Naive thymus-derived CD4-positive, alpha-beta T cell (primary cell): ENCODE results near the gene KRT16. TPM values are rescaled to one million over a fixed set of nuclear protein-coding genes. Genes with fewer than 3 reads are reported as not detected.
"Not testable (repeated sequence)": the region's sequence is repeated elsewhere in the genome, so short reads cannot be mapped to it uniquely, and the experiment has no call there.

Experiments used
- ATAC-seq: fragments of 150-1000 bp; cut with Tn5 transposase; 2 replicates; pipeline ENCODE4 v1.10.0; 2021; ENCODE audit warnings: mild to moderate bottlenecking, moderate library complexity
- CTCF ChIA-PET: fragments of 350-600 bp; sonication (Branson Sonifier 250); formaldehyde crosslinking; loops from one replicate; lab custom pipeline; 2021; ENCODE audit warnings: antibody characterized with exemption; lab: Charles Lee
- POLR2A ChIA-PET: fragments of 350-600 bp; sonication (Branson Sonifier 250); formaldehyde crosslinking; loops from one replicate; lab custom pipeline; 2021; ENCODE audit warnings: antibody characterized with exemption, inconsistent platforms; lab: Charles Lee
- DNase-seq, 9 donors: peaks; one replicate each; pipeline versions ENCODE4 v3.0.0 to v3.0.0-alpha.2; 2020 to 2022; ENCODE audit warnings: mixed read lengths in 1 of 9
- H3K27ac ChIP-seq: one replicate; pipeline ENCODE4 v1.7.0; 2013; ENCODE audit warnings: mild to moderate bottlenecking, low read depth, low read length, moderate library complexity
- H3K27me3 ChIP-seq, 2 donors: one replicate each; pipeline ENCODE4 v1.7.0; 2013; ENCODE audit warnings: low read length in 2 of 2, mild to moderate bottlenecking in 2 of 2, moderate library complexity in 2 of 2; ENCODE audit not compliant: control insufficient read depth in 2 of 2, insufficient read depth in 2 of 2
- H3K36me3 ChIP-seq, 3 experiments: 1 replicate in 2 of 3; 2 replicates in 1 of 3; pipeline ENCODE4 v1.7.0; 2013; ENCODE audit warnings: low read length in 3 of 3, mild to moderate bottlenecking in 3 of 3, moderate library complexity in 1 of 3; ENCODE audit not compliant: insufficient read depth in 3 of 3, control insufficient read depth in 2 of 3
- H3K4me1 ChIP-seq, 2 donors: one replicate each; pipeline ENCODE4 v1.7.0; 2013; ENCODE audit warnings: low read length in 2 of 2, mild to moderate bottlenecking in 2 of 2, moderate library complexity in 1 of 2; ENCODE audit not compliant: control insufficient read depth in 2 of 2, insufficient read depth in 2 of 2
- H3K4me3 ChIP-seq: 2 replicates; pipeline ENCODE4 v1.7.0; 2013; ENCODE audit warnings: mild to moderate bottlenecking, low read length
- H3K9me3 ChIP-seq, 3 experiments: 1 replicate in 2 of 3; 2 replicates in 1 of 3; pipeline ENCODE4 v1.7.0; 2013; ENCODE audit warnings: low read length in 3 of 3; ENCODE audit not compliant: control insufficient read depth in 2 of 3
- H3K27ac Mint-ChIP-seq, 9 donors: one replicate each; pipeline ENCODE4 v1.8.0; 2020 to 2022; ENCODE audit warnings: mixed read lengths in 9 of 9, mild to moderate bottlenecking in 8 of 9, moderate library complexity in 5 of 9, inconsistent platforms in 2 of 9
- H3K27me3 Mint-ChIP-seq, 5 donors: one replicate each; pipeline ENCODE4 v1.8.0; 2021 to 2022; ENCODE audit warnings: mixed read lengths in 5 of 5, mild to moderate bottlenecking in 1 of 5
- H3K36me3 Mint-ChIP-seq, 5 donors: one replicate each; pipeline ENCODE4 v1.8.0; 2020 to 2022; ENCODE audit warnings: mixed read lengths in 5 of 5, mild to moderate bottlenecking in 3 of 5, inconsistent platforms in 1 of 5
- H3K4me1 Mint-ChIP-seq, 7 donors: one replicate each; pipeline ENCODE4 v1.8.0; 2020 to 2022; ENCODE audit warnings: mixed read lengths in 7 of 7, mild to moderate bottlenecking in 3 of 7, inconsistent platforms in 1 of 7
- H3K4me3 Mint-ChIP-seq, 10 donors: one replicate each; pipeline ENCODE4 v1.8.0; 2020 to 2022; ENCODE audit warnings: mild to moderate bottlenecking in 10 of 10, mixed read lengths in 10 of 10, moderate library complexity in 6 of 10, inconsistent platforms in 2 of 10
- H3K9me3 Mint-ChIP-seq, 11 donors: one replicate each; pipeline ENCODE4 v1.8.0; 2020 to 2022; ENCODE audit warnings: mixed read lengths in 11 of 11, mild to moderate bottlenecking in 4 of 11, inconsistent platforms in 1 of 11, moderate library complexity in 1 of 11
- intact Hi-C, 2 donors: fragments of 100-400 bp; cut with micrococcal nuclease; formaldehyde crosslinking; loops; one replicate each; pipeline ENCODE4 v1.15.1; 2023
- polyA plus RNA-seq, 2 donors: library from polyadenylated mRNA; unstranded; fragments of 300-500 nt; fragmentation: Illumina TruSeq; gene quantifications; one replicate each; pipeline ENCODE4 v1.2.3, GENCODE V29; 2021
- total RNA-seq, 6 experiments: library from RNA in 5 of 6; stranded (reverse) in 5 of 6; gene quantifications; 1 replicate in 5 of 6; 2 replicates in 1 of 6; pipeline ENCODE4 v1.2.3 and lab custom pipeline; 2021 to 2026

Gene KRT16
- total and polyA plus RNA-seq, 7 experiments from 2014 or later = not detected

DNA sequence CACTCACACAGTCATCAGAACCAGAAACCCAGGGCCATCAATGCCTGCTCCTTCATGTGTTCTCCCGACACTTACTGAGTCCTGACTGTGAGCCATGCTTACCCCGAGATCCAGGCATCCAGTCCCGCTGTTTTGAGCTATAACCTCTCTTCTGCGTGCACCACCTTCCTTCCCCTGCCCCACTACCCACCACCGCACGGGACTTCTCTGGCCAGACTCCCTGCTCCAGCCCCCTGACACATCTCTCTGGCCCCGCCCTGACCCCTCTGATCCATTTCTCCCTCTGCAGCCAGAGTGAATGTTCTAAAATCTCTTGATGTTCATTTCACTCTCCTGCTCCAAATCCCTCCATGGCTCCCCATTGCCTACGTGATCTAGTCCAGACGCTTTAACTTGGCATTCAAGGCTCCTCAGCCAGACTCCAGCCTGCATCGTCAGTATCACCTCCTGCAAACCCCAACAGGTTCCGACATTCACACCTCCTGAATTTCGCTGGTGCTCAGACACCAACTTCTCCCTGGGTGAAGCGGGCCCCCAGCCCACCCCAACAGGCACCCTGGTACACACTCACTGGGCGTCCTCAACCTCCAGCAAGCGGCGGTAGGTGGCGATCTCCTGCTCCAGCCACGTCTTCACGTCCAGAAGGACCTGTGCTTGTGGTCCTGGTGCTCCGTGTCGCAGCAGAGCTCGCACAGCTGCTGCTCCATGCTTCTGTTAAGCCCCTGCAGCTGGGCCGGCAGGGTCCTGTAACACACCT lies 14.9 kb upstream of the KRT16 start:
- Histone ChIP-seq H3K27ac (no peak overlapping the region), H3K27me3 (no peaks in the 10 kb centered on the region), H3K4me1 (no peaks in the 10 kb centered on the region), H3K9me3 (no peaks in the 10 kb centered on the region), H3K4me3 (no peak overlapping the region), H3K36me3 (no peaks in the 10 kb centered on the region)
- ChIA-PET POLR2A (no interaction called here), CTCF (no interaction called here)
- no peak for DNase-seq
- peaks cover 0 to 5% (median 0%) of the 10 kb centered on the region in 7 donors for H3K4me1 Mint-ChIP-seq
- H3K4me3 Mint-ChIP-seq = no peak overlapping the region
- H3K9me3 Mint-ChIP-seq = no peaks in the 10 kb centered on the region
- no peak for ATAC-seq
- intact Hi-C loops = no loop called here
- no peak overlapping the region for H3K27ac Mint-ChIP-seq
- no peaks in the 10 kb centered on the region for H3K36me3 Mint-ChIP-seq
- peaks cover 0 to 4% (median 0%) of the 10 kb centered on the region in 5 donors for H3K27me3 Mint-ChIP-seq

DNA sequence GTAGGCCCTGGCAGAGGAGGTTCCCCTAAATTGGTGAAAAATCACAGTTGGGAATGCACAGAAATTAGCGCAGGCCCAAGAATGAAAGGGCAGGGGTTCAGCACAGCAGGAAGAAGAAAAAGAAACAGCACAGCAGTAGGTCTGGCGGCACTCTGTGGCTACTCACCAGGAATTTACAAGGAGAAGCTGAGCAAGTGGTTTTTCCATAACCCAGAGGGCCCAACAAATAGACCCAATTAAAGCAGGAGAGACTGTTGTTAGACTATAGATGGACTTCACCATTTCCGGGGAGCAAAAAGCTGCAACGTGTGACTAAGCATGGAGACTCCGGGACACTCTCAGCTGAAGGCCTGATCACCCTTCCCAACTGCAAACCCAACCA lies 14.3 kb upstream of the KRT16 start:
- CTCF ChIA-PET, H3K27me3 ChIP-seq, H3K9me3 ChIP-seq, H3K4me1 Mint-ChIP-seq, H3K4me1 ChIP-seq, H3K4me3 ChIP-seq, H3K27ac Mint-ChIP-seq, H3K36me3 ChIP-seq, DNase-seq, H3K4me3 Mint-ChIP-seq, H3K27ac ChIP-seq, H3K9me3 Mint-ChIP-seq, intact Hi-C loops, H3K36me3 Mint-ChIP-seq, POLR2A ChIA-PET, H3K27me3 Mint-ChIP-seq, ATAC-seq: not testable (repeated sequence)

DNA sequence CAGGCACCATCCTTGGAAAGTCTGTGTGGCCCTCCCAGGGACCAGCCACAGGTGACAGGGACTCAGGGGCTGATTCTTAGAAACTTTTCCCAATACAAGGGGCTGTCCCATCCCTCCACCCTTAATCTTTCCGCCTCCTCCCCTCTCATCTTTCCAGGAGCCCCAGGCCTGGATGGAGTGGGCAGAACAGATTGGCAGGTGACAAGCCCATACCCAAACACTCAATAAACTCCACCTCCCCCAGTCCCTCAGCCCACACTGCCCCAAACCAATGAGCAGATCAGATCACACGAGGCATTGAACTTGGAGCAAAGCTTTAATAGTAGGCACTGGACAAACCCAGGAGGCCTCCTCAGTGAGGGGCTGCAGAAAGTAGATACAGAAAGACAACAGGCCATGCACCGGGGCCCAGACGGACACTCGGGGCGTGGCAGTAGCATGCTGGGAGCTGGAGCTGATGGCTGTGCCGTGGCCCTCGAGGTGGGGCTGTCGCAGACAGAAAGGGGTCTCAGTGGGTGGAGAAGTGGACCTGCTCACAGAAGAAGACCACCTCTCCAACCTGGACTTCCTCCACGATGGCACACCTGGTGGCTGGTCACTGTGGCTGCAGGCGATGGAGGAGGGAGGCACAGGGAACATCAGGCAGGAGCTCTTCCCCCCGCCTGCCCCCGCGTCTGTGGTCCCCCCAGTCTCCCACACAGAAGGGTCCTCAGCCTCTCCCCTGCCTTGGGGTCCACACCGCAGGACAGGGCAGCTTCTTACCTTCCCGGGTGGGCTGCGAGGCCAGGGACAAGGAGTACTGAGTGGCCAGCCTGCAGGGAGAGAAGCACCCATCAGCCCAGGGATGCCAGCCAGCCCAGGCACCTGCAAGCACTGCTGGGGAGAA lies 13.7 kb upstream of the KRT16 start:
- H3K9me3 ChIP-seq, H3K27me3 Mint-ChIP-seq, H3K36me3 ChIP-seq, H3K27me3 ChIP-seq, H3K4me1 Mint-ChIP-seq, H3K27ac Mint-ChIP-seq, CTCF ChIA-PET, H3K4me1 ChIP-seq, H3K4me3 ChIP-seq, H3K4me3 Mint-ChIP-seq, ATAC-seq, H3K27ac ChIP-seq, DNase-seq, intact Hi-C loops, H3K36me3 Mint-ChIP-seq, H3K9me3 Mint-ChIP-seq, POLR2A ChIA-PET: not testable (repeated sequence)

DNA sequence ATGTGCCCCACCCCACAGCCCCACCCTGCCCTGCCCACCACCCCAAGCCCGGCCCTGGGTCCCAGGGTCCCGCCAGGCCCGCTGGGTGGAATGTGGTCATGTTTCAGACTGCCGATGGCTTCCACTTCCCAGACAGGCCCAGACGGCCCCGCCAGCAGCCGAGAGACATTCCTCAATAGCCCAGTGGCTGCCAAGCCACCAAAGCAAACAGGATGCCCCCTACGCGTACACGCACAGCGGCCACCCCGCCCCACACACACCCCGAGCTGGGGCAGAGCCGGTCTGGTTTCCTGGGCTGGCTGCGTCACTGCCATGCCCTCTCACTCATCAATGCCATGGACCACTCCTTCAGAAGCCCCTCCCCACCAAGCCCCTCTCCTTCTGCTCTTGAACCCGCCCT lies 13.0 kb upstream of the KRT16 start:
- H3K27ac ChIP-seq = no peak overlapping the region
- Mint-ChIP-seq H3K27ac (no peak overlapping the region), H3K4me3 (no peak overlapping the region), H3K36me3 (no peaks in the 10 kb centered on the region), H3K27me3 (peaks cover 0 to 4% (median 0%) of the 10 kb centered on the region in 5 donors), H3K4me1 (peaks cover 0 to 5% (median 0%) of the 10 kb centered on the region in 7 donors), H3K9me3 (no peaks in the 10 kb centered on the region)
- H3K9me3 ChIP-seq = no peaks in the 10 kb centered on the region
- no peak overlapping the region for H3K4me3 ChIP-seq
- ChIA-PET CTCF (no interaction called here), POLR2A (no interaction called here)
- H3K4me1 ChIP-seq = no peaks in the 10 kb centered on the region
- no peak for DNase-seq
- H3K36me3 ChIP-seq = no peaks in the 10 kb centered on the region
- intact Hi-C loops = no loop called here
- H3K27me3 ChIP-seq = no peaks in the 10 kb centered on the region
- ATAC-seq = no peak

DNA sequence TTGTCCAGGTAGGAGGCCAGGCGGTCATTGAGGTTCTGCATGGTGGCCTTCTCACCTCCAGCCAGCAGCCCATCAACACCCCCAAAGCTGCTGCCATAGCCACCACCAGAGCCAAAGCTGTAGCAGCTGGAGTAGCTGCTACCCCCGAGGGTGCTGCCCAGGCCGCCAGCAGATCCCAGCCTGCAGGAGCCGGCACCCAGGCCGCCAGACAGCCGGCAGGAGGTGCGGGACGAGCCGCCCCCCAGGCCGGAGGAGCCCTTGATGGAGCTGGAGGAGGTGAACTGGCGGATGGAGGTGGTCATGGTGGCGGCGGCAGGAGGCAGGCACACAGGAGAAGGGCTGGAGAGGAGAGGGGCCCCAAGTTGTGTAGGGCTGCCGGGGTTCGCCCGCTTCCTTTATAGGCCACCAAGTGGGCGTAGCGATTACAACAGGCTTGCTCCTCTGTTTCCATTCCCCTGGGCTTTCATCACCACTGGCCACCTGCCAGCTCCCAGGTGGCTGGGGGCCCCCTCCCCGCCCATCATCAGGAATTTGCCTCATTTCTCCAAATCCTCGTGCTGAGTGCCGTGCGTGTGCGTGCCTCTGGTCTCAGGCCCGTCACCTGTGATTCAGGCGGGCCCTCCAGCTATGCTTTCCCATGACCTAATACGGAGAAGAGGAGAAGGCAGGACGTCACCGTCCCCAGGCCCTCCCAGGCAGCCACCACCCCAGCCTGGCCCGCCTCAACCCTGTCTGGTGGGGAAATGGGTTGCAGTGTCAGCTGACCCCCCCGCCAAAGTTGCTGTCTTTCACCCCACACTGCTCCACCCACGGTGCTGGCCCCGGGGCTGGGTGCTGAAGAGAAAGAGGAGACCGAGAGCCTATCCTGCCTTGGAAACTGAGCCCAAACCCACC lies 11.9 kb upstream of the KRT16 start, which contains the start of gene KRT17:
Gene KRT17 (minus strand): TSS at position 368 of the 894 bp plus-strand sequence. CDS start 66 bp downstream, at position 302.
- peaks cover 0 to 5% (median 0%) of the 10 kb centered on the region in 7 donors for H3K4me1 Mint-ChIP-seq
- ATAC-seq = no peak
- peaks cover 0 to 4% (median 0%) of the 10 kb centered on the region in 5 donors for H3K27me3 Mint-ChIP-seq
- H3K9me3 Mint-ChIP-seq = no peaks in the 10 kb centered on the region
- Histone ChIP-seq H3K27ac (no peak within 1 kb of the TSS), H3K36me3 (no peaks in the 10 kb centered on the region), H3K27me3 (no peaks in the 10 kb centered on the region), H3K9me3 (no peaks in the 10 kb centered on the region), H3K4me3 (no peak within 1 kb of the TSS), H3K4me1 (no peaks in the 10 kb centered on the region)
- intact Hi-C loops = no loop called here
- H3K4me3 Mint-ChIP-seq = no peak within 1 kb of the TSS
- POLR2A ChIA-PET = no interaction called here
- H3K36me3 Mint-ChIP-seq = no peaks in the 10 kb centered on the region
- CTCF ChIA-PET = no interaction called here
- DNase-seq = no peak
- no peak within 1 kb of the TSS for H3K27ac Mint-ChIP-seq

DNA sequence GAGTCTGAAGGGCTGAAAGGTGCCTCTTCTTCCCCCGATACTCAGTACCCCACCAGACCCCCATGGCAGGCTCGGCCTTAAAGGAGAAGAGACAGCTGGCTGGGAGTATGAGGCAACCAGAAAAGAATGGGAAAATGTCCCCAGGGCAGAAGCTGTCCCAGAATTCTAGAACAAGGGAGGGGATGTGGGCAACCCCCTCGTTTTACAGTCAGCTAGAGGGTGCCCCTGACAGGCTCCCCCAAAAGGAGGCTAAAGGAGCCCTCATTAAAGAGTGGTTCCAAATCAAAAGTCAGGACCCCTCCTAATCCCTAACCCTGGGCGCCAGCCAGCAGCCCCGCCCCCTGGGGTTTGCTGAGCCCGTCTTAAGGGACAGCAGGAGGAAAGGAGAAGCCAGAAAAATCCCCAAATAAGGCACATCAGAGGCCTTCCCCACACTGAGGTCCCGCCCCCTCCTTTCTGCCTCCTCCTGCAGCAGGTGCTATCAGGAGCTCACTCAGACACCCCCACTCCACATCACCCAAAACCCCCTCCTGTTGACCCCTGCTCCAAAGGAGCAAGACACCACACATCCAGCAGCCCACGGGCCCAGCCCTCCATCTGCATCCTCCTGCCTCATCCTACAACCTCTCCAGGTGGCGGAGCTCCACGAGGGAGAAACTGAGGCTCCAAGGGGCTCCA lies 10.8 kb upstream of the KRT16 start:
- DNase-seq, H3K27me3 ChIP-seq, H3K9me3 ChIP-seq, H3K4me1 Mint-ChIP-seq, H3K4me3 Mint-ChIP-seq, H3K4me1 ChIP-seq, H3K27me3 Mint-ChIP-seq, H3K36me3 ChIP-seq, intact Hi-C loops, H3K4me3 ChIP-seq, H3K9me3 Mint-ChIP-seq, POLR2A ChIA-PET, H3K27ac Mint-ChIP-seq, H3K36me3 Mint-ChIP-seq, CTCF ChIA-PET, ATAC-seq, H3K27ac ChIP-seq: not testable (repeated sequence)
